T-cell (primary cell): ENCODE results near the gene TRIP10. TPM values are rescaled to one million over a fixed set of nuclear protein-coding genes. Genes with fewer than 3 reads are reported as not detected.

Experiments used
- ATAC-seq, 4 experiments: fragments of 200-7000 bp in 3 of 4; fragments of 150-1000 bp in 1 of 4; cut with Tn5 transposase; replicated peaks in 1 of 4; 1 replicate in 3 of 4; 2 replicates in 1 of 4; pipeline ENCODE4 v1.10.0; 2021; ENCODE audit warnings: moderate library complexity in 3 of 4, mild to moderate bottlenecking in 2 of 4, moderate number of reproducible peaks in 1 of 4
- CTCF ChIA-PET, 2 donors: fragments of 300-600 bp; sonication (Branson Sonifier 250); formaldehyde crosslinking; loops; one replicate each; lab custom pipeline; 2022; ENCODE audit warnings: antibody characterized with exemption in 2 of 2; lab: Charles Lee
- POLR2A ChIA-PET, 2 donors: fragments of 300-600 bp; sonication (Branson Sonifier 250); formaldehyde crosslinking; loops; one replicate each; lab custom pipeline; 2022; ENCODE audit warnings: antibody characterized with exemption in 2 of 2; lab: Charles Lee
- DNase-seq, 35 experiments: peaks; one replicate each; pipeline versions ENCODE4 v3.0.0 to v3.0.0-alpha.2; 2013 to 2023
- H3K27ac ChIP-seq: one replicate; pipeline ENCODE4 v1.5.1; 2013; ENCODE audit warnings: low read length
- H3K27me3 ChIP-seq, 2 experiments: replicated peaks in 1 of 2; 1 replicate in 1 of 2; 2 replicates in 1 of 2; pipeline versions ENCODE4 v1.6.1 to v1.7.0; 2013; ENCODE audit warnings: low read length in 1 of 2, mixed read lengths in 1 of 2; ENCODE audit not compliant: control insufficient read depth in 2 of 2, insufficient read depth in 2 of 2; ENCODE audit errors: extremely low read depth in 1 of 2
- H3K36me3 ChIP-seq, 2 donors: 1 replicate in 1 of 2; 2 replicates in 1 of 2; pipeline versions ENCODE4 v1.6.1 to v1.7.0; 2013; ENCODE audit warnings: low read length in 1 of 2; ENCODE audit not compliant: control insufficient read depth in 2 of 2, insufficient read depth in 1 of 2; ENCODE audit errors: extremely low read depth in 1 of 2
- H3K4me1 ChIP-seq, 2 experiments: 1 replicate in 1 of 2; 2 replicates in 1 of 2; pipeline versions ENCODE4 v1.6.1 to v1.7.0; 2013; ENCODE audit warnings: low read length in 2 of 2, mixed read lengths in 1 of 2; ENCODE audit not compliant: insufficient read depth in 2 of 2, control insufficient read depth in 1 of 2; ENCODE audit errors: extremely low read depth in 1 of 2
- H3K4me3 ChIP-seq, 2 donors: 1 replicate in 1 of 2; 2 replicates in 1 of 2; pipeline versions ENCODE4 v1.5.1 to v1.7.0; 2013; ENCODE audit warnings: mild to moderate bottlenecking in 2 of 2, low read length in 1 of 2, moderate library complexity in 1 of 2; ENCODE audit not compliant: control insufficient read depth in 1 of 2; ENCODE audit errors: extremely low read depth in 1 of 2
- H3K9me3 ChIP-seq: 2 replicates; pipeline ENCODE4 v1.7.0; 2013
- H3K27ac Mint-ChIP-seq, 2 donors: one replicate each; pipeline ENCODE4 v1.8.0; 2020 to 2021; ENCODE audit warnings: mild to moderate bottlenecking in 2 of 2, mixed read lengths in 2 of 2
- H3K27me3 Mint-ChIP-seq, 2 donors: one replicate each; pipeline ENCODE4 v1.8.0; 2021 to 2022; ENCODE audit warnings: mixed read lengths in 2 of 2
- H3K36me3 Mint-ChIP-seq: one replicate; pipeline ENCODE4 v1.8.0; 2021; ENCODE audit warnings: mixed read lengths
- H3K4me1 Mint-ChIP-seq, 3 donors: one replicate each; pipeline ENCODE4 v1.8.0; 2020 to 2022; ENCODE audit warnings: mixed read lengths in 3 of 3, mild to moderate bottlenecking in 1 of 3
- H3K4me3 Mint-ChIP-seq, 3 donors: one replicate each; pipeline ENCODE4 v1.8.0; 2020 to 2022; ENCODE audit warnings: mild to moderate bottlenecking in 3 of 3, mixed read lengths in 3 of 3, moderate library complexity in 3 of 3
- H3K9me3 Mint-ChIP-seq, 3 donors: one replicate each; pipeline ENCODE4 v1.8.0; 2020 to 2022; ENCODE audit warnings: mixed read lengths in 3 of 3
- WGBS: methylation state at CpG from one replicate; pipeline ENCODE4 v1.1.5; 2013; ENCODE audit warnings: missing lambda C conversion rate; ENCODE audit not compliant: insufficient coverage; 5-methylcytosine and 5-hydroxymethylcytosine counted together
- total RNA-seq, 35 experiments: library from RNA in 6 of 35; stranded (reverse) in 6 of 35; fragments of 120-200 nt in 1 of 35; gene quantifications; one replicate each; pipeline versions ENCODE4 v1.2.1 to v1.2.4 and lab custom pipeline; 2013 to 2026

TRIP10 gene
- total RNA-seq, 5 donors from 2014 or later (not counting 1 experiment from before 2014, with no cell fraction given), result 2.6 to 8.7 (median 7.3) TPM

GRCh38 chr19:6752256-6753177 is 13.0 kb downstream of the TRIP10 start:
- POLR2A ChIA-PET, result no interaction called here
- peaks cover 26% of the 10 kb centered on the region for H3K36me3 Mint-ChIP-seq
- H3K9me3 Mint-ChIP-seq, result no peaks in the 10 kb centered on the region

GRCh38 chr19:6753178-6754031 is 13.9 kb downstream of the TRIP10 start:
- no peaks in the 10 kb centered on the region for H3K27me3 ChIP-seq
- no peaks in the 10 kb centered on the region for H3K9me3 ChIP-seq
- Mint-ChIP-seq H3K36me3 (peaks cover 23% of the 10 kb centered on the region), H3K27ac (peak overlapping the region; percentile 76 to 84), H3K27me3 (no peaks in the 10 kb centered on the region), H3K4me3 (peak overlapping the region; percentile 64 to 83 (median 66)), H3K9me3 (no peaks in the 10 kb centered on the region), H3K4me1 (peaks cover 9 to 14% (median 12%) of the 10 kb centered on the region in 3 donors)
- ChIA-PET CTCF (interaction anchor here (0.7 to 1.0 kb wide), 2 partner anchors 60 to 236 kb away, joined by 3 to 4 read pairs; no protein-coding TSS in a partner anchor), POLR2A (no interaction called here)
- peaks cover 0 to 16% of the 10 kb centered on the region in 2 experiments for H3K4me1 ChIP-seq
- WGBS, result 40% methylated on average over 45 of the region's 50 CpGs
- peaks cover 21 to 59% of the 10 kb centered on the region in 2 donors for H3K36me3 ChIP-seq
- ATAC-seq (peak; percentile 85 to 89 (median 88)), DNase-seq (peak; percentile 50 to 85 (median 67))
- H3K4me3 ChIP-seq, result peak overlapping the region; percentile 25 to 40
- peak overlapping the region; percentile 29 for H3K27ac ChIP-seq

More at GRCh38 chr19:6752256-6753177, 13.0 kb downstream of the TRIP10 start:
- H3K9me3 ChIP-seq, result no peaks in the 10 kb centered on the region
- DNase-seq (no peak), ATAC-seq (no peak)
- H3K36me3 ChIP-seq, result peaks cover 21 to 57% of the 10 kb centered on the region in 2 donors
- CTCF ChIA-PET, result interaction anchor here (0.7 to 1.0 kb wide), 2 partner anchors 61 to 236 kb away, joined by 3 to 4 read pairs; no protein-coding TSS in a partner anchor
- no peak overlapping the region for H3K27ac ChIP-seq
- H3K4me3 ChIP-seq, result no peak overlapping the region
- H3K4me1 Mint-ChIP-seq, result peaks cover 8 to 12% (median 11%) of the 10 kb centered on the region in 3 donors
- peaks cover 0 to 16% of the 10 kb centered on the region in 2 experiments for H3K4me1 ChIP-seq
- no peaks in the 10 kb centered on the region for H3K27me3 ChIP-seq
- peak overlapping the region in 1 of 2 donors; percentile 76 for H3K27ac Mint-ChIP-seq
- no peaks in the 10 kb centered on the region for H3K27me3 Mint-ChIP-seq
- H3K4me3 Mint-ChIP-seq, result peak overlapping the region in 2 of 3 donors; percentile 64 to 83
- WGBS, result 93% methylated on average over 38 of the region's 50 CpGs

GRCh38 chr19:6754136-6754535 is 14.7 kb downstream of the TRIP10 start:
- H3K27me3 Mint-ChIP-seq, result no peaks in the 10 kb centered on the region
- ChIA-PET POLR2A (no interaction called here), CTCF (interaction anchor here in 1 of 2 donors (0.6 kb wide), 1 partner anchor 124 kb away, joined by 3 read pairs; no protein-coding TSS in a partner anchor)
- no peak overlapping the region for H3K4me3 ChIP-seq
- H3K27ac ChIP-seq, result no peak overlapping the region
- H3K27ac Mint-ChIP-seq, result peak overlapping the region in 1 of 2 donors; percentile 76
- 98% methylated on average over 7 of the region's 22 CpGs for WGBS
- peaks cover 0 to 16% of the 10 kb centered on the region in 2 experiments for H3K4me1 ChIP-seq
- ATAC-seq (no peak), DNase-seq (no peak)
- H3K36me3 ChIP-seq, result peaks cover 21 to 56% of the 10 kb centered on the region in 2 donors
- H3K36me3 Mint-ChIP-seq, result peaks cover 24% of the 10 kb centered on the region
- H3K4me3 Mint-ChIP-seq, result no peak overlapping the region
- H3K4me1 Mint-ChIP-seq, result peaks cover 9 to 17% (median 12%) of the 10 kb centered on the region in 3 donors
- H3K9me3 ChIP-seq, result no peaks in the 10 kb centered on the region
- no peaks in the 10 kb centered on the region for H3K9me3 Mint-ChIP-seq
- no peaks in the 10 kb centered on the region for H3K27me3 ChIP-seq

DNA sequence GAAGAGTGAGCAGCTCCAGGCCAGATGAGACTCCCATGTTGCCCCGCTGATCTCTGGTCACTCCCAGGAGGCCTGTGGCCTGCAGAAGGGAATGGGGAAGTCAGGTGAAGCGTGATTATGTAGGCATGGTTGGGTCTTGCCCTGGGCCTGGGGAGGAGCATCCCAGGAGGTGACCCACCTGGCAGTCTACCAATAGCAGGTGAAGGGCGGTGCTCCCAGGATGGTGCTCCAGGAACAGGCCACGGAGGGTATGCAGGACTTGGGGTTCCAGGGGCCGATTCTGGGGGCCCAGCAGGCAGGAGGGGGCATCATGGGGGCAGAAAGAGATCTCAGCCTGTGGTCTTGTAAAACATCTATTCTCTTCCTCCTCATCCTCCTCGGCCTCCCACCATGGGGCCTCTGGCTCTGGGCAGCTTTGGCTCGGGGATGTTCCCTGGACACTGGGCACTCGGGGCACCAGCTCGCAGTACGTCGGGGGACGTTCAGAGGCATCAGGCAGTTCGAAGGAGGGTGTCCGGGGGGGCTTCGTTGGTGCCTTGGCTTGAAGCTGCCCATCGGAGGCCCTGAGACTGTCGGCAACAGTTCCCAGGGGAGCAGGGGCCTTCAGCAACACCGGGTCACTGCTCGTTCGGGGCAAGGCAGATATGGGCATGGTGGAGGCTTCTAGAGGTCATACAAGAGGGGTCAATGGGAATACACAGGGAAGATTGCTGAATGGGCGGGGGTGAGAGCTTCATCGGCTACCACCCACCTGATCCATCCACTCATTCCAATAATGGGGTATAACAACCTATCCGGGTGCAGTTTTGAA is 15.4 kb downstream of the TRIP10 start:
- POLR2A ChIA-PET, result no interaction called here
- H3K4me1 ChIP-seq, result peaks cover 0 to 16% of the 10 kb centered on the region in 2 experiments
- DNase-seq (no peak), ATAC-seq (no peak)
- H3K36me3 ChIP-seq, result peaks cover 18 to 58% of the 10 kb centered on the region in 2 donors
- no peak overlapping the region for H3K27ac ChIP-seq
- CTCF ChIA-PET, result interaction anchor here in 1 of 2 donors (0.6 kb wide), 1 partner anchor 125 kb away, joined by 3 read pairs; no protein-coding TSS in a partner anchor
- 97% methylated on average over 14 of the region's 23 CpGs for WGBS
- Mint-ChIP-seq H3K27me3 (no peaks in the 10 kb centered on the region), H3K4me1 (peaks cover 12 to 19% (median 12%) of the 10 kb centered on the region in 3 donors), H3K36me3 (peaks cover 24% of the 10 kb centered on the region), H3K9me3 (no peaks in the 10 kb centered on the region), H3K27ac (peak overlapping the region in 1 of 2 donors; percentile 23), H3K4me3 (no peak overlapping the region)
- H3K9me3 ChIP-seq, result no peaks in the 10 kb centered on the region
- no peak overlapping the region for H3K4me3 ChIP-seq
- H3K27me3 ChIP-seq, result no peaks in the 10 kb centered on the region

DNA sequence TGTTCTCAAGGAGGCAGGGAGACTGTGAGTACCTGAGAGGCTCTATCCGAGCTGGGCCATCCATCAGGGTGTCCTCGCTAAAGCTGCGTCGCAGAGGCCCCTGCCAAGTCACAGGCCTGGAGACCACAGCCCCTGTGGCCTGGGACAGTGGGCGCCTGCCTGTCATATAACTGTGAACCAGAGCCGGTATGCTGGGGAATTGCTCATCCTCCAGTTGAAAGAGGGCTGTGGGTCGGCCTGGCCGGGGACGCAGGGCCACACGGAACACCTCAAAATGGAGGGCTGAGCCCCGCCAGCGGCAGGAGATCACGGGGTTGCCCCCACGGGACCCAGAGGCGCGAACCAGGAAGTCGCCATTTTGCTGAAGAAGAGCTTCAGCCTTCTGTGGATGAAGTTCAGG is 21.1 kb downstream of the TRIP10 start:
- WGBS, result 99% methylated on average over 12 of the region's 17 CpGs
- ATAC-seq, result no peak
- H3K36me3 Mint-ChIP-seq, result peaks cover 26% of the 10 kb centered on the region

More for the DNA sequence above, 21.1 kb downstream of the TRIP10 start:
- H3K27me3 Mint-ChIP-seq, result no peaks in the 10 kb centered on the region
- no peak overlapping the region for H3K4me3 ChIP-seq
- no peak overlapping the region for H3K27ac ChIP-seq
- peaks cover 9 to 48% of the 10 kb centered on the region in 2 donors for H3K36me3 ChIP-seq
- POLR2A ChIA-PET, result interaction anchor here in 1 of 2 donors (0.6 kb wide), 1 partner anchor 219 kb away, joined by 3 read pairs; no protein-coding TSS in a partner anchor
- peaks cover 0 to 15% of the 10 kb centered on the region in 2 experiments for H3K4me1 ChIP-seq
- H3K9me3 Mint-ChIP-seq, result no peaks in the 10 kb centered on the region
- H3K4me1 Mint-ChIP-seq, result peaks cover 6 to 16% (median 15%) of the 10 kb centered on the region in 3 donors
- H3K4me3 Mint-ChIP-seq, result no peak overlapping the region
- DNase-seq, result no peak
- CTCF ChIA-PET, result no interaction called here
- H3K27me3 ChIP-seq, result no peaks in the 10 kb centered on the region
- H3K27ac Mint-ChIP-seq, result peak overlapping the region in 1 of 2 donors; percentile 16
- H3K9me3 ChIP-seq, result no peaks in the 10 kb centered on the region
